HL-60/S4 treated with retinoic acid at 250 ng/mL for 4 days and 3 days (cell line): ENCODE results near the gene GLTP.

ENCODE experiments used
- in situ Hi-C: fragments of 300-500 bp; cut with MboI; formaldehyde crosslinking; loops from 2 replicates; pipeline ENCODE4 v1.7.0; 2022; ENCODE audit warnings: low sequenced_read_pairs

GLTP gene

DNA sequence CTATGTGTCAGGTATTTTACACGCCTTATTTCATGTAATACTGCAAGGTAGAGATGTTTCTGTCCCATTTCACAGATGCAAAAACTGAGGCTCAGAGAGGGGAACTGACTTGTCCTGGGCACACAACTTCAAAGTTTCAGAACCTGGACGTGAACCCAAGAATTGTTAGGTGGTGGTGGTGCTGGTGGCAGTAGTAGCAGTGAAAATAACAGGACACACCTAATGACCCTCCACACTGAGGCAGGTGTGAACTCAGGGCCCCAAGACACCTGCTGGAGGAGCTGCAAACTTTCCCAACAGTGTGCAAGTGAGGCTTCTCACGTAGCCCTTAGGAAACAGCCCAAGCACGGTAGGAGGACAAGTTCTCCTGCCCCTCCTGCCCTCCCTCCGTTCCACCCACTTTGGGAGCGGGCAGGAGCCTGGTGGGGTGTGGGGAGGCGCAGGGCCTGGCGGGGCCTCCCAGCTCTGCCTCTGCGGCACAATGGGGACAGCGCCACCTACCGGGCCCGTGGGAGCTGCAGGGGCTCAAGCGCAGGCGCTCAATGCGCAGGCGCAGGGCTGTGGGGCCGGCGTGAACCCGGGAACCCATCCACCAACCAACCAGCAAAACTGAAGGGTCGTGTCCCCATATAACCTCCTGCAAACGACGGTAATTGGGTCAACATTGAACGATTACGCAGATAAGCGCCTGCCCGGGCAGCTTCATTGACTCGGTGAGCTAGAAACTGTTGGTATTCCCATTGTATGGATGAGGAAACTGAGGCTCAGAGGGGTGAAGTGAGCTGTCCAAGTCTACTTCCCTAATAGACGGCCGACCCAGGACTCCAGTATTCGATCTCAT, 35.1 kb downstream of the GLTP start:
- in situ Hi-C loops: no loop called here

DNA sequence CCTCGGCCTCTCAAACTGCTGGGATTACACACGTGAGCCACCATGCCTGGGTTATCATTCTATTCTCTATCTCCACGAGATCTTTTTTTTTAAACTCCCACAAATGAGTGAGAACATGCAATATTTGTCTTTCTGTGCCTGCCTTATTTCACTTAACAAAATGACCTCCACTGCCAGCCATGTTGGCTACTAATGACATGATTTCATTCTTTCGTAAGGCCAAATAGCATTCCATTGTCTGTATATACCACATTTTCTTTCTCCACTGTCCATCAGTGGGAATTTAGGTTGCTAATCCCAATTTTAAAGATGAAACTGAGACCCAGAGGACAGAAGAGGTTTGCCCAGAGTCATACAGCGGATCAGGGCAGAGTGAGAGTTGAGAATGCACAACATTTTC, 36.2 kb downstream of the GLTP start:
- in situ Hi-C loops: no loop called here

GRCh38 chr12:109842021-109842420, 38.3 kb downstream of the GLTP start:
- in situ Hi-C loops: no loop called here

DNA sequence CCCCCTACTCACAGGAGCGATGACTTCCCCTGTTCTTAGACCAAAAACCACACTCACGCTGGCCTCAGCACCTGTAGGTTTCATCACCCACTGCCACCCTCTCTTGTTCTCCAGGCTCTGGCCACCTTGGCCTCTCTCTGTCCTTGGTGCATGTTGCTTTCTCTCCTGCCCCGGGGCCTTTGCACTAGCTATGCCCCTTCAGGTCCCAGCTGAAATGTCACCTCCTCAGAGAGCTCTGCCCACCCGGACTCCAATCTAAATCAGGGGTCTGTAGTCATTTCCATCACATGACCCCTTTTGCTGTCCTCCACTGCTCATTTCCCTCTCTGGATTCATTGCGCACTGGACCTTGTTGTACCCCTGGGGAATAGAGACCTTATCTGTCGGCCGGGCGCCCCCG, 39.0 kb downstream of the GLTP start:
- in situ Hi-C loops: no loop called here

- in situ Hi-C loops: no loop called here
Observed at GRCh38 chr12:109840305-109841074, 39.9 kb downstream of the GLTP start.

DNA sequence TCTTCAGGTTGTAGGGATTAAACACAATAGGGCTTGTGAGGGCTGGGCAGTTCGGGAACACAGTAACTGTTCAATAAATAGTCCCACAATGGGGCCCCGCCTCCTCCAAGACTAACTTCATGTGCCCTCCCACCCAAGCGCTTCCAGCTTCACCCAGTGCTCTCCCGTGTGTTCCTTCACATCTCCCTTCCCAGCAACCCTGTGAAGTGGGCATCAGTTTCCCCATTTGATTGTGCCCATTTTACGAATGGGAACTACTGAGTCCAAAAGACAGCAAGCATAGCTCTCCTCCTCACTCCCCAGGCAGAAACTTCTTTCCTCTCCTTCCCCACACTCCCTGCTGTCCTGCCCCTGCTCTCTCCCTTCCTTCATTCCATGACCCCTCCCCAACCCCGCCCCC, 40.9 kb downstream of the GLTP start:
- in situ Hi-C loops: no loop called here

DNA sequence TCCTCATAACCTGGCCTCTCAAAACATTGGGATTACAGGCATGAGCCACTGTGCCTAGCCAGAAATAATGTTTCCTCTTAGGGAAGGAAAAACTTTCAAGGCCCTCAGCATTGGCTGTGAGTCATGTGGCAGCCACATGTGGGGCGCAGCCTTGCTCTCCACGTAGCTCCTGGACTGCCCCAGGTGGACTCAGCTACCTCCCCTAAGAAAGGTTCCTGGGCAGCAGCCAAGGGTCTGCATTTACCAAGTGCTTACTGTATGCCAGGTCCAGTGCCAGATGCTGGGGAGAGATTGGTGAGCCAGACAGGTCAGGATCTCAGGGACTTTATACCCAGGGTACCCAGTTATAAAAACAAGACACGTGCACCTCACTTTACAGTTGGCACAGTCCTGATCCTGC, 43.4 kb downstream of the GLTP start:
- in situ Hi-C loops: no loop called here

- in situ Hi-C loops: no loop called here
Observed at GRCh38 chr12:109835827-109836226, 44.5 kb downstream of the GLTP start.

DNA sequence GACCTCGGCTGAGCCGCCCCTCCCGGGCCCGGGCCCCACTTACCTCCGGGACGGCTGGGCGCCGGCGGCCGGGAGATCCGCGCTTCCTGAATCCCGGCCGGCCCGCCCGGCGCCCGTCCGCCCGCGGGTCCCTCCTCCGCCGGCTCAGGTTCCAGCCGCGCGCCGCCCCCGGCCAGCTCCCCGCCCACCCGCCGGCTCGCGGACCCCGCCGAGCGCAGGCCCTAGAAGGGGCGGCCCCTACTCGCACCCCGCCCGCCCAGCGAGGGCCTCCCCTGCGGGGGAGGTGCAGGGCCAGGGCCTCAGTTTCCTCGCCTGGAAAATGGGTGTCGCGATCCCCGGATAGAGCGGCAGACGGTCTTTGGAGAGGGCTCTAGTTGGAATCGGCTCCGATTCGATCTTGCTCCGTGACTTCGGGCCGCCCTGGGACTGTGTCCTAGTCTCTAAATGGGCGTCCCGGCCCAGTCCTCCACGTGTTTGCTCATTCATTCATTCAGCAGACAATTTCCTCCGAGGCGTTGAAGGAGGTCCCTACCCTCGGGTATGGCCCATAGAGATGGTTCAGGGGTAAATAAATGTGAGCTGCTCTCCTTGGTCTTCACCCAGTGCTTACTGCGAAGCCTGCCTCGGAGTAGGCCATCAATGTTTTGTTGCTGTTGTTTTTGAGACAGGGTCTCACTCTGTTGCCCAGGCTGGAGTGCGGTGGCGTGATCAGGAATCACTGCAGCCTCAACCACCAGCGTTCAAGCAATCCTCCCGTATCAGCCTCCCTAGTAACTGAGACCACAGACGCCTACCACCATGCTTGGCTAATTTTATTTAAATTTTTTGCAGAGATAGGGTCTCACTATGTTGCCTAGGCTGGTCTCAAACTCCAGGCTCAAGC, 46.8 kb downstream of the GLTP start, which contains the start of gene TRPV4:
Gene TRPV4 (minus strand): TSS at position 92 of the 883 bp plus-strand sequence. CDS start 18,602 bp downstream, outside the sequence.
- in situ Hi-C loops: no loop called here

DNA sequence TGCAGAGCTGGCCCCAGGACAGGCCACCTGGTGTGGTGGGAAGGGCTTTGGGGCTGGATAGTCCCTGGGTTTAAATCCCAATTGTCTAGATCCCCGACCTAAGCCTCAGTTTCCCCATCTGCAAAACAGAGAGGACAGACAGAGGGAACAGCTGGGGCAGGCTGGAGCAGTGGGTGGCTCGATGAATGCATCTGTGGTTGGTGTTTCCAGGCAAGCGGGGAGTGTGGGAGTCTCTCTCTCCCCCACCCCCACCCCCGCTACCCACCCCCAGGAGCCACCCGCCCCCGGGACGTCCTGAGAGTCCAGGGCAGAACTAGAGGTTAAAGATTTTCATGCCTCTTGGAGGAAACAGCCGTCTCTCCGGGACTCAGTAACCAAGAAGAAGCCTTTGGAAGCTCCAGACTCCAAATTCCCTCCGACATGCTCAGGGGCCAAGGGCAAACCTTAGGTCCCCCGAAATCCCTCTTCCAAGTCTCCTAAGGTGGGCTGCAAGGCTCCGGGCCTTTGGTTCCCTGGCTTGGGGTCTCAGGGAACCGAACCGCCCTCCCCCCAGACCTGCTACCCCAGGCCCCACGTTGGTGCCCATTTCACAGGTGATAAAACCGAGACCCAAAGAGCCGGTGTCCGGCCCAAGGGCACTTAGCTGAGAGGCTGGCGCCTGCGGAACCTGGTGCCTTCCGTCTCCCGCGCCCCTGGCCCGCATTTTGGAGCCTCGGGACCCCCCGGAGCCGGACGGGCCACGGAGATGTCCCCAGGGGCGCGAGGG, 47.6 kb downstream of the GLTP start:
- in situ Hi-C loops: no loop called here

DNA sequence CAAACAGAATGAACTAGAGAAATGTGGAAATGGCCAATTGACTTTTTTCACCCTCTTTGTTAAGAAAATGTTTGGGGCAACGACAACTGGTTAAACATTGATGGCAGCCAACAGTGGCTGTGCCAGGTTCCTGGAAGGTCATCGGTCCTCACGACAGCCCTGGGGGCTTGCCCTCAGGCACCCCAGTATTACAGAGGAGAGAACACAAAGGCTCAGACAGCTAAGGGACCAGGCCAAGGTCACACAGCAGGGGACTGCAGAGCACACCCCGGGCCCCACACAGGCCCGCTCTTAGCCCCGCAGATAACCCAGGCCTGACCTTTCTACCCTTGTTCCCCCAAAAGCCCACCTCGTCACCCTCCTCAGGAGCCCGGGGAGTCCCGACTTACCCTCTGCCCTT, 48.4 kb downstream of the GLTP start:
- in situ Hi-C loops: no loop called here

DNA sequence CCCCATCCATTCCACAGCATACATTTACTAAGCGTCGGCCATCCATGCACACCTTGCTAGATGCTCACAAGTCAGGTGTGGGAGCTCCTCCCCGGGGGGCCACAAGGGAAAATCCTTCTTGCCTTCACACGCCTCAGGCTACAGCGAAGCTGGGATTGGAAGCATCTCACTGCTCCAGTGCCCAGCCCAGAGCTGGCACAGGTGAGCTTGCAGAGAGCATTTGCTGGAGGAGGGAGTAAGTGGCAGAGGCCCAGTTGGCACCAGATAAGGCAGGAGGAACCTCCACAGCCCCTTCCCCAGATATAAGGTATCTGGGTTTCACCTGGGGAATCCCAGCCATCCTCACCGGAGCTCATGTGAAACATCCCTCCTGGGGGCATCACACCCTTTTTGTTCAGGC, 49.0 kb downstream of the GLTP start:
- in situ Hi-C loops: no loop called here

DNA sequence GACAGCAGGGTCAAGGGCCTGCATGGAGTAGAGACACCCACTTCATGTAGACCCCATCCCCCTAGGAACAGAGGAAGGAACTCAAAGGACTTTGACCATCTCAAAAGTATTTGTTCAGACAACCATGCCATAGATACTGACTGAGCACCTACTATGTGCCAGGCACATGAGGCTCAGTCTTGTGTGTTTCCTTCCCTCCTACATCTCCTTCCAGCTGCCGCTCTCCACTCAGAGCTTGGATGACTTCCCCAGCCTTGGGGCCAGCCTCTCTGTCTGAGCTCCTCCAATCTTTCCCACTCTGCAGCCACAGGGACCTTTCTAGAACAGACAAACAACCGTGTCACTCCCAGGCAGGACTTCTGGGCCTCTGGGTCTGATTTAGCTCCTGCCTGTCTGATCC, 49.6 kb downstream of the GLTP start:
- in situ Hi-C loops: no loop called here

- in situ Hi-C loops: no loop called here
Observed at GRCh38 chr12:109830267-109830666, 50.1 kb downstream of the GLTP start.

DNA sequence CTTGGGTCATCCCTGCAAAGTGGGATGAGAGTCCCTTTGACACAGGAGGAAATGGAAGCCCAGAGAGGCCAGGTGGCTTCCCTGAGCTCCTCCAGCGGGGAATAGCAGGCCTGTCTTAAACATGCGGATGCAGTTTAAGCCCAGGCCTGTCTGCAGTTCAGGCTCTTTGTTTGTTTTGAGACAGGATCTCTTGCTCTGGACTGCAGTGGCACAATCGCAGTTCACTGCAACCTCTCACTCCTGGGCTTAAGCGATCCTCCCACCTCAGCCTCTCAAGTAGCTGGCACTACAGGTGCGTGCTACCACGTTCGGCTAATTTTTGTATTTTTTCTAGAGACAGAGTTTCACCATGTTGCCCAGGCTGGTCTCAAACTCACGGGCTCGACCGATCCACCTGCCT, 50.7 kb downstream of the GLTP start:
- in situ Hi-C loops: no loop called here

GRCh38 chr12:109828754-109829511, 51.4 kb downstream of the GLTP start:
- in situ Hi-C loops: no loop called here

DNA sequence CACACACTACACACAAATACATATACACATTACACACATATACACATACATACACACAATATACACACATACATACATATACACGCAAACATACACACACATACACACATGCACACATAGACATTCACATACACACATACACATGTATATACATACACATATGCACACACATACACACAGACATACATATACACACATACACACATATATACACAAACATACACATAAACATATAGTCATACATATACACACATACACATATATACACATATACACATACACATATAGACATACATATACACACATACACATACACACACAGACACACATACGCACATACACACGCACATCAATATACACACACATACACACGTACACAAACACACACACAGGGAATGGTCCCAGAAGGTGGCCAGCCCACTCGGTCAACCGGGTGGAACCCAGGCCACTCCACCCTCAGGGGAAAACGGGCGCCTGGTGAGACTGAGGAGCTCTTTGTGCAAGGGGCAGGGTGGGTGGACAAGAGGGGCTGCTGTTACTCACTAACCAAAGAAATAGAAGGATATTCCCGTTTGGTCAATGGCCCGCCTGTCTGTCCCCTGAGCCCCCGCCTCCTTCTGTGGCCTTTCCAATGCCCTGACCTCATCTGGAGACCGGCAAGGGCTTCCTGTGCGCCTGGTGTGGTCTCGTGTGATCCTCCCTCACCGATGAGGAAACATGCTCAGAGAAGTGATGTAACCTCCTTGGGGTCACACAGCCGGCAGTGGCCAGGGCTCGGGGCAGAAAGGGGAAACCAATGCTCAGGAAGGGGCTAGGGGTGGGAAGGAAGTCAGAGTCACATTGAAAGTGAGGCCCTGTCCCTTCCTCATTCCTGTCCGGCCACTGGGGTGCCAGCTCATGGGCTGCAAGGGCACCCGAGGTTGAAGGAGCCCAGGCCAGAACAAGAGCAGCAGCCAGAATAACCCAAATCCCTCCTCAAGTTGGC, 52.5 kb downstream of the GLTP start:
- in situ Hi-C loops: no loop called here

DNA sequence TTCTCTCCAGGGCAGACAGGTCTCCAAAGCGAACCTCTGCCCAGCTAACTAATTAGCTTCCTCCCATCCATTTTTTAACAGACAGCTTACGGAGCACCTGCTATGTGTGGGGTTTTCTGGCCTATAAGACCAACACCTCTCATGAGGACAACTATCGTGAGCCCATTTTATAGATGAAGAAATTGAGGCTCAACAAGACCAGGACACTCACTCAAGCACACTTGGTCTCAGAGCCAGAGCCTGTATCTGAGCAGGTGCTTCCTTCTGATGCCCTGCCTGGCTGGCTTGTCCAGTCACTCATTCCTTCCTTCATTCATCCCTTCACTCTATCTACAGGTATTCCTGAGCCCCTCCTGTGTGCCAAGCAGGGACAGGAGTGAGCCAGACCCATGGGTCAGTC, 53.3 kb downstream of the GLTP start:
- in situ Hi-C loops: no loop called here

- in situ Hi-C loops: no loop called here
Observed at GRCh38 chr12:109824731-109825130, 55.6 kb downstream of the GLTP start.
